Stomach (tissue), 9 donors: ENCODE results near the gene EXOC3L1. TPM values are rescaled to one million over a fixed set of nuclear protein-coding genes. Genes with fewer than 3 reads are reported as not detected.

Experiments
- DNase-seq, 2 donors: peaks; one replicate each; pipeline versions ENCODE4 v3.0.0 to v3.0.0-alpha.2; 2013 to 2019
- H3K27ac ChIP-seq, 5 donors: fragments of 200-600 bp in 4 of 5; sonication (generic) in 4 of 5; one replicate each; pipeline ENCODE4 v1.5.1; 2013 to 2019; ENCODE audit warnings: mild to moderate bottlenecking in 1 of 5, moderate library complexity in 1 of 5
- H3K27me3 ChIP-seq, 3 donors: fragments of 200-600 bp; sonication (generic); one replicate each; pipeline ENCODE4 v1.5.1; 2017 to 2019; ENCODE audit warnings: mixed run types in 1 of 3
- H3K36me3 ChIP-seq, 4 donors: fragments of 200-600 bp; sonication (generic); 1 replicate in 3 of 4; 2 replicates in 1 of 4; pipeline ENCODE4 v1.5.1; 2016 to 2019
- H3K4me1 ChIP-seq, 4 donors: fragments of 200-600 bp; sonication (generic); one replicate each; pipeline ENCODE4 v1.5.1; 2016 to 2019
- H3K4me3 ChIP-seq, 4 donors: fragments of 200-600 bp; sonication (generic) in 3 of 4; one replicate each; pipeline ENCODE4 v1.5.1; 2016 to 2019; ENCODE audit warnings: mild to moderate bottlenecking in 1 of 4
- H3K9me3 ChIP-seq, 4 donors: fragments of 200-600 bp; sonication (generic); one replicate each; pipeline ENCODE4 v1.5.1; 2016 to 2019
- EP300 ChIP-seq: sonication (generic); formaldehyde crosslinking; IDR thresholded peaks from one replicate; pipeline ENCODE4 v1.6.1; 2017; ENCODE audit warnings: antibody characterized with exemption
- POLR2A ChIP-seq, 4 donors: fragments of 450-650 bp; IDR thresholded peaks; one replicate each; pipeline ENCODE4 v1.6.1; 2016; ENCODE audit warnings: antibody characterized with exemption in 4 of 4, control low read depth in 2 of 4, mild to moderate bottlenecking in 1 of 4, moderate library complexity in 1 of 4
- POLR2AphosphoS5 ChIP-seq, 3 donors: sonication (generic); formaldehyde crosslinking; IDR thresholded peaks; one replicate each; pipeline ENCODE4 v1.6.1; 2016; ENCODE audit warnings: antibody characterized with exemption in 3 of 3
- WGBS, 5 donors: extraction: QIAGEN DNeasy Blood & Tissue Kit in 3 of 5; methylation state at CpG; one replicate each; pipeline versions ENCODE4 v1.1.5 to v1.1.7; 2013 to 2018; 5-methylcytosine and 5-hydroxymethylcytosine counted together
- intact Hi-C: fragments of 100-400 bp; cut with DNase I; formaldehyde crosslinking; loops from one replicate; pipeline ENCODE4 v1.15.1; 2023; ENCODE audit warnings: low total_unique reads
- polyA plus RNA-seq, 3 donors: library from polyadenylated mRNA; stranded (reverse); fragments of 200-250 nt; gene quantifications; one replicate each; pipeline ENCODE4 v1.2.3, GENCODE V29; 2013
- total RNA-seq, 5 donors: library from RNA; depleted of rRNA; stranded (reverse); fragments of >200 nt; gene quantifications; one replicate each; pipeline versions ENCODE4 v1.1.0 to v1.2.3, GENCODE V29; 2014 to 2016
- TF ChIP-seq, protein P1 (sequence below), 7 experiments: fragments of 450-650 bp in 4 of 7; fragments of 200-600 bp in 3 of 7; sonication (generic) in 3 of 7; IDR thresholded peaks; one replicate each; pipeline ENCODE4 v1.5.1; 2016 to 2019; ENCODE audit warnings: antibody characterized with exemption in 7 of 7, control low read depth in 2 of 7, mild to moderate bottlenecking in 1 of 7
- donor health status: healthy with polysubstance abuse.
- donor health status: Bipolar disorder and iron deficiency.
- donor health status: healthy.

EXOC3L1 gene
- total and polyA plus RNA-seq, 8 donors, result 1.3 to 25.5 (median 6.8) TPM; not detected in 1

DNA sequence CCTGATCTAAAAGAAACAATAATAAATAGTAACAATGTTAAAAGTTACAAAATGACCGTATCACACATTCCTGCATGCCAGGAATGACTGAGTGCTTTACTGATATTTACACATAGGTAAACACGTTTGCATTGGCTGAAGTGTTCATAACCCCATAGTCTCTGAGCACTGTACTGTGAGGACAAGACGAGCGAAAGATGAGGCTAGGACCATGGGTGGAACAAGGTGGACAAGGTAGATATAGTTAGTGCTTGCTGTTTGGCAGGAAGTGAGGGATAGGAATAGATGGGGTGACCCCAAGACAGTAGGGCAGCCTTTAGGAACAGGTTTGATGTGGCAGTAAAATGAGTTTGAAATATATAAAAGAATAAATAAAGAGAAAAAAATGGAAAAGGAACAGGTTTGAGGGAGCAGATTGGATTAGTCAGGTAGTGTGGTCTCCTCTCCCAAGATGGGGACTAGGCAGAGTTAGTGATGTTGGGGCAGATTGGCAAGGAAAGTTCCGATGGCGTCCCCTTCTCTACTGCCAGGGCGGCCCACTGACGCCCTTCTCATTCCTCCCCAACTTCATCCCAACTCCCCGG lies 1.6 kb upstream of the EXOC3L1 start:
- DNase-seq, result no peak
- WGBS, 5 donors, result 10 to 19% (median 12%) methylated on average over 9 of the region's 9 CpGs
- Histone ChIP-seq H3K27me3 (no peaks in the 10 kb centered on the region), H3K9me3 (no peaks in the 10 kb centered on the region), H3K4me1 (peaks cover 24 to 50% (median 32%) of the 10 kb centered on the region in 4 donors), H3K27ac (peak overlapping the region in 2 of 5 donors; percentile 81 to 90), H3K4me3 (peak overlapping the region; percentile 91 to 100 (median 94)), H3K36me3 (peaks cover 26 to 35% (median 31%) of the 10 kb centered on the region in 4 donors)
- TF ChIP-seq POLR2AphosphoS5 (IDR thresholded peaks at IDR 0.05), result no peak
- TF ChIP-seq, protein P1, sequence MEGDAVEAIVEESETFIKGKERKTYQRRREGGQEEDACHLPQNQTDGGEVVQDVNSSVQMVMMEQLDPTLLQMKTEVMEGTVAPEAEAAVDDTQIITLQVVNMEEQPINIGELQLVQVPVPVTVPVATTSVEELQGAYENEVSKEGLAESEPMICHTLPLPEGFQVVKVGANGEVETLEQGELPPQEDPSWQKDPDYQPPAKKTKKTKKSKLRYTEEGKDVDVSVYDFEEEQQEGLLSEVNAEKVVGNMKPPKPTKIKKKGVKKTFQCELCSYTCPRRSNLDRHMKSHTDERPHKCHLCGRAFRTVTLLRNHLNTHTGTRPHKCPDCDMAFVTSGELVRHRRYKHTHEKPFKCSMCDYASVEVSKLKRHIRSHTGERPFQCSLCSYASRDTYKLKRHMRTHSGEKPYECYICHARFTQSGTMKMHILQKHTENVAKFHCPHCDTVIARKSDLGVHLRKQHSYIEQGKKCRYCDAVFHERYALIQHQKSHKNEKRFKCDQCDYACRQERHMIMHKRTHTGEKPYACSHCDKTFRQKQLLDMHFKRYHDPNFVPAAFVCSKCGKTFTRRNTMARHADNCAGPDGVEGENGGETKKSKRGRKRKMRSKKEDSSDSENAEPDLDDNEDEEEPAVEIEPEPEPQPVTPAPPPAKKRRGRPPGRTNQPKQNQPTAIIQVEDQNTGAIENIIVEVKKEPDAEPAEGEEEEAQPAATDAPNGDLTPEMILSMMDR (IDR thresholded peaks at IDR 0.05), result no peak
- no peak for TF ChIP-seq POLR2A (IDR thresholded peaks at IDR 0.05)
- TF ChIP-seq EP300, result no peak
- intact Hi-C loops, result no loop called here

DNA sequence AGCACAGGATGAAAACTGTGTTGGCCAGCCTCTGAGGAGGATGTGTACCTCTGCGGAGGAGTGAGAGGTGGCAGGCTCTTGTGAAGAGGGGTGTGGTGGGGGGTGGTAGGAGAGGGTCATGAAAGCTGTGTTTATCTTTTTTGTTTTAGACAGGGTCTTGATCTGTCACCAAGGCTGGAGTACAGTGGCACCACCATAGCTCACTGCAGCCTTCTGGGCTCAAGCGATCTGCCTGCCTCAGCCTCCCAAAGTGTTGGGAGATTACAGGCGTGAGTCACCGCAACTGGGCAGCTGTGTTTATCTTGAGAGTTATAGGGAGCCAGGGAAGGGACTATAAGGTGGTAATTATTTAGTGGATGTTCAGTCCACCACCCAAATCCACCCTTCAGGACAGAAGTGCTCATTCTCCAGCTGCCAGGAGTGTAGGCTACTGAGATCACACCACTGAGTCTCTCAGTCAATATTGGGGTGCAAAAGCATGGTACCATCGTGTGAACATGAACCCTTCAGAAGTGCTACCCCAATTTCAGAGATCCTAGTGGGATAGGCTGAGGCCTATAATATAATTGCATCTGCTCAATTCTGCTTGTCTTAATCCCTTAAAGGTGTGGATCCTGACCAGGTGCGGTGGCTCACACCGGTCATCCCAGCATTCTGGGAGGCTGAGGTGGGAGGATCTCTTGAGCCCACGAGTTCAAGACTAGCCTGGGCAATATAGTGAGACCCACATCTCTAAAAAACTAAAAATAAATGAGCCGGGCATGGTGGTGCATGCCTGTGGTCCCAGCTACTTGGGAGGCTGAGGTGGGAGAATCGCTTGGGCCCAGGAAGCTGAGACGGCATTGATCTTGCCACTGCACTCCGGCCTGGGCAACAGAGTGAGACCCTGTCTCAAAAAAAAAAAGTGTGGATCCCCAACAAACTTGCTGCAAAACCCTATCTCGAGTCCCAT lies 788 bp upstream of the EXOC3L1 start:
- H3K27ac ChIP-seq, result no peak overlapping the region
- H3K4me3 ChIP-seq, result no peak overlapping the region
- WGBS, 5 donors, result 70 to 75% (median 71%) methylated on average over 13 of the region's 13 CpGs
- no peaks in the 10 kb centered on the region for H3K9me3 ChIP-seq
- H3K27me3 ChIP-seq, result no peaks in the 10 kb centered on the region
- peaks cover 18 to 27% (median 24%) of the 10 kb centered on the region in 4 donors for H3K36me3 ChIP-seq
- DNase-seq, result no peak
- peaks cover 25 to 52% (median 33%) of the 10 kb centered on the region in 4 donors for H3K4me1 ChIP-seq
- intact Hi-C loops, result no loop called here
- TF ChIP-seq, protein P1 (IDR thresholded peaks at IDR 0.05), result no peak
- TF ChIP-seq POLR2A (IDR thresholded peaks at IDR 0.05) (no peak), POLR2AphosphoS5 (IDR thresholded peaks at IDR 0.05) (no peak), EP300 (no peak)

DNA sequence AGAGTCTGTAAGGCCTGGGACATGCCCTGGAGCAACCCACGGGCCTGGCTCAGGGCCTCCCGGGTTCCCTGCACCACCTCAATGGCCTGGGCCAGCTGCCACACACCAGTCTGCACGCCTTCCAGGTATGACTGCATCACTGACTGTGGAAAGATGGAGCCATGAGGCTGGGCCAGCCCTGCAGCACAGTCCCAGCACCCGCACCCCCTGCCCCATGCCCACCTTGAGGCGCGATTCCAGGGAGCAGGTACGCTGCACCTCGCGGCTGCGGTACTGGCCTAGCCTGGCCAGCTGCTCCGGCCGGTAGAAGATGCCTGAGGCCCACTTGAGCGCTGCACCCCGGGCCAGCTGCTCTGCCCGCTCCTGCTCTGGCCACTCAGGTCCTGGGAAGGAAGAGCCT lies 1.1 kb downstream of the EXOC3L1 start:
- no peak overlapping the region for H3K4me3 ChIP-seq
- peaks cover 40 to 50% (median 41%) of the 10 kb centered on the region in 4 donors for H3K4me1 ChIP-seq
- intact Hi-C loops, result no loop called here
- H3K36me3 ChIP-seq, result peaks cover 0 to 8% (median 4%) of the 10 kb centered on the region in 4 donors
- DNase-seq, result no peak
- WGBS, 5 donors, result 75 to 95% (median 92%) methylated on average over 5 to 15 of the region's 15 CpGs
- no peaks in the 10 kb centered on the region for H3K9me3 ChIP-seq
- TF ChIP-seq, protein P1 (IDR thresholded peaks at IDR 0.05), result no peak
- TF ChIP-seq POLR2AphosphoS5 (IDR thresholded peaks at IDR 0.05), result no peak
- TF ChIP-seq POLR2A (IDR thresholded peaks at IDR 0.05), result no peak
- no peak for TF ChIP-seq EP300
- peaks cover 0 to 4% (median 0%) of the 10 kb centered on the region in 3 donors for H3K27me3 ChIP-seq
- no peak overlapping the region for H3K27ac ChIP-seq

DNA sequence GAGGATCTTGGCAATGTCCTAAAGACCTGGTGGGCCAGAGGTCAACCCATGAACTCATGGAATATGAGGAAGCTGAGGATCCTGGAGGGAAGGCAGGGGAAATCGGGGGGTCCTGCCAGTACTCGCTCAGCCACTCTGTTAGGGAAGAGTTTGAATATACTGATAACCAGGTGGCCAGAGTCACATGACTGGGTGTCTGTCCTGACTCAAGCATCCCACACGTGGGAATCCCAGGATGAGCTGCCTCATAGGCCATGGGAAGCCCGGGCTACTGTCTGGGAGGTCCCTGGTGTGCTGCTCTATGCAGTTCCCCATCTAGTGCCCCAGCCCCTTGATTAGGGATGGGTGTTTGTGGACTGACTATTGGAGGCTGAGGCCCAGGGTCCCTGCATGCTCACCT lies 1.6 kb downstream of the EXOC3L1 start:
- WGBS, 5 donors, result 72 to 90% (median 82%) methylated on average over 3 to 4 of the region's 4 CpGs
- Histone ChIP-seq H3K4me3 (no peak overlapping the region), H3K27ac (no peak overlapping the region), H3K9me3 (no peaks in the 10 kb centered on the region), H3K36me3 (peaks cover 0 to 3% (median 1%) of the 10 kb centered on the region in 4 donors), H3K27me3 (peaks cover 0 to 4% (median 0%) of the 10 kb centered on the region in 3 donors), H3K4me1 (peaks cover 36 to 46% (median 37%) of the 10 kb centered on the region in 4 donors)
- TF ChIP-seq POLR2AphosphoS5 (IDR thresholded peaks at IDR 0.05), result no peak
- TF ChIP-seq, protein P1 (IDR thresholded peaks at IDR 0.05), result no peak
- TF ChIP-seq EP300, result no peak
- TF ChIP-seq POLR2A (IDR thresholded peaks at IDR 0.05), result no peak
- intact Hi-C loops, result no loop called here
- no peak for DNase-seq
